HG03469 (cell line): ENCODE data around the gene NMNAT2.
"Not testable (repeated sequence)": the region's sequence is repeated elsewhere in the genome, so short reads cannot be mapped to it uniquely, and the experiment has no call there.

ENCODE experiments used
- ATAC-seq: cut with Tn5 transposase; IDR thresholded peaks from one replicate; pipeline ENCODE4 v1.9.1; 2021; ENCODE audit warnings: mild to moderate bottlenecking, moderate library complexity, moderate number of reproducible peaks; ENCODE audit not compliant: unreplicated experiment

NMNAT2 gene

DNA sequence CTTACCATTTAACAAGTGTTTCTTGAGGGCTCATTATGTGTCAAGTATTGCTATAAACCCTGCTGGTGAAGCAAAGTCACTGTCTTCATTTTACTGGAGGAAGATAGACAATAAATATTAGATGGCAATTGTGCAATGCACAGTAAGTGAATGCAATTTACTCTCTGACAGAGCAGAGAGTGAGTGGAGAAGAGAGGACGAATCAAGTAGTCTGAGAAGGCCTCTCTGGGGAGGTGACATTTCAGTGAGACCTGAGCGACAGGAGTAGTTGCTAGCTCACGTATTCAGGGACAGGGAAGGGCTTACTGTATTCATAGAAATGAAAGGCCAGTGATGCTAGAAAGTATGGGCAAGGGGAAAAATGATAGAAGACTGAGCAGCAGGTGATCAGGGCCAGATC is 1.2 kb upstream of the NMNAT2 start:
- ATAC-seq: no peak

DNA sequence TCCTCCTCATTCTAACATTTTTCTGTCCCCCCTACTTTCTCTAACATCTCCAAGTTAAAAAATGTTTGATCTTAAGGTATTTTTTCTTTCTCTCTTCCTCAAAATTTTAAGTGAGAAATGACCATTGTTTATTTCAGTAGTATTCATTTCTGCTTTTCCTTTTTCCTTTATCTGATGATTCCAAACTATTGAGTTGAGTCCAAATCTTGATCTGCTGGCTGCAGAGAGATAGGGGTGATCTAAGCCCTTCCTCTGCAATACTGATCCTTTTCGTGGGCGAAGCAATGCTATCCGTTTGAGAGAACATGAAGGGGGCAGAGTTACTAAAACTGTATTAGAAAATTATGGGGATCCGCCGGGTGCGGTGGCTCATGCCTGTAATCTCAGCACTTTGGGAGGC is 516 bp upstream of the NMNAT2 start:
- no peak for ATAC-seq

- no peak for ATAC-seq
These were observed 1.1 kb downstream of the NMNAT2 start for GRCh38 chr1:183416850-183417771.

GRCh38 chr1:183414365-183414764 is 3.8 kb downstream of the NMNAT2 start:
- no peak for ATAC-seq

DNA sequence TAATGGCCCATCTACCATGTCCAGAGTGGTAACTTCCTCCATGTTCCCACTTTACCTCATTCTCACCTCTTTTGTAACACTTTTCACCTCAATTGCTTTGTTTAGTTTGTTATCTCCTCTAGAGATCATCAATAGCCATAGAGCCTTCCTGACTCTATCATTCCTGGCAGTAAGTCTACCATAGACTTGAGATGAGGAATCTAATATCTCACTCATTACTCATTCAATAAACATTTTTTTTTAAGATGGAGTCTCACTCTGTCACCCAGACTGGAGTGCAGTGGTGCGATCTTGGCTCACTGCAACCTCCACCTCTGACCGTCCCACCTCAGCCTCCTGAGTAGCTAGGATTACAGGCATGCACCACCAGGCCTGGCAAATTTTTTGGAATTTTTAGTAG is 7.1 kb downstream of the NMNAT2 start:
- ATAC-seq: no peak

DNA sequence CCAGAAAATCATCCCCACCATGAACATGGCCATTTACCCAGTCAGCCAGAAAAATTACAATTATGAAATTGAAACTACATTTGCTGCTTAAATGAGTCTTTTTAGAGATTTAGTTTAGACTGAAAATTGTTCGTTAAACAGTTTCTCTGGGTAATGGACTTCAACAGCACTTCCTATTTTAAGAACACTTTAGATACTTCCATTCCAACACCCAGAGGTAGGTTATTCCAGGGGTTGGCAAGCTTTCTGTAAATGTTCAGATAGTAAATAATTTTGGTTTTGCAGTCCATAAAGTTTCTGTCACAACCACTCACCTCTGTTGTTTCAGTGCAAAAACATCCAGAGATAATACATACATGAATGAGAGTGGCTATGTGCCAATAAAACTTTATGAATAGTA is 10.2 kb downstream of the NMNAT2 start:
- no peak for ATAC-seq

DNA sequence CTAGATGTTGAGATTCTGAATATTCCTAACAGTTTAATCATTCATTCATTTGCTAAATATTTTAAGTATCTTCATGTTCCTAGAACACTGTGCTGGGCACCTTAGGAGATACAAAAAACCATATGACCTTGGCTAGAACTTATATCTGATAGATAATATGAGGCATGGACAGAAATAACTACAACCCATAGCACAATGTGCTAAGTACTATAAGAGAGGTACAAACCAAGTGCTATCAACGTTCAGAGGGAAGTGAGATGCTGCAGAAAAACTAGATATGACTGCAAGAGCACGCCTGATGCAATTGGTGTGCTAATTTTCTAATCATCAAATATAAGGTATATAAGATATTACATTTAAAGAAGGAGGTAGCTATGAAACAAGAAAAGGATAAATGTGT is 10.7 kb downstream of the NMNAT2 start:
- ATAC-seq: no peak

DNA sequence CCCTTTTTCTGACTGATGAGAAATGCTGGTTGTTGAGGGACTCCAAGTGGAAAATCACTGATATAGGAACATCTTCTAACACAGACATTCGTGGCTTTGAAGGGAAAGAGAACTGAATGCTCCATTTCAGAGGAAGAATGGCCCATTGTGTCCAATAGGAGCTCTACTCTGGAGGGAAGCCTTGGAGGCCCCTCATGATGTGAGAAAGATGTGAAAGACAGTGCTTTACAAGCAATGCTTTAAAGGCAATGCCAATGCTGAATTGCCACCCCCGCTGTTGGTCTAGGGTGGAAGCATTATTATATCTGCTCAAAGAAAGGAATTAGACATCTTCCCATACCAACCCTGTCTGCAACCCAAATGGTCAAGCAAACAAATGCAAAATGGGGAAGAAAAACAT is 13.7 kb downstream of the NMNAT2 start:
- ATAC-seq: no peak

DNA sequence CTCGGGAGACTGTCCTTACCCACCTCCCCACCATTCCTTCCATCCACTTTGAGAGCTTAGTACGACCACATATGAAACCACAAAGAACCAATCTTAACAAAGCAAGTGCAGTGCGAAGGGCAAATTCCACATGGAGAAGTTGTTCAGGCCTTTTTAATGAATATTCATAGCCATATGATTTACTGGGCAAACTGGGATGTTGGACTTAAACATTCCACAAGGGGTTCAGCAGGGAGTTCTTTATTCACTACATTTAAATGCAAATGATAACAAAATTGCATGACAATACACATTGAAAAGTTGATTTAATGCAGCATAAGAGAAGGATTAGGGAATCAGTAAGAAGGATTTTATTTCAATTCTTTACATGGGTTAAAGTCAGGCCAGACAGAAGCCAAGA is 14.7 kb downstream of the NMNAT2 start:
- ATAC-seq: no peak

DNA sequence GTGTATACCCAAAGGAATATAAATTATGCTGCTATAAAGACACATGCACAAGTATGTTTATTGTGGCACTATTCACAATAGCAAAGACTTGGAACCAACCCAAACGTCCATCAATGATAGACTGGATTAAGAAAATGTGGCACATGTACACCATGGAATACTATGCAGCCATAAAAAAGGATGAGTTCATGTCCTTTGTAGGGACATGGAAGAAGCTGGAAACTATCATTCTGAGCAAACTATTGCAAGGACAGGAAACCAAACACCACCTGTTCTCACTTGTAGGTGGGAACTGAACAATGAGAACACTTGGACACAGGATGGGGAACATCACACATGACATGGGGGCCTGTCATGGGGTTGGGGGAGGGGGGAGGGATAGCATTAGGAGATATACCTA is 16.6 kb downstream of the NMNAT2 start:
- ATAC-seq: not testable (repeated sequence)

DNA sequence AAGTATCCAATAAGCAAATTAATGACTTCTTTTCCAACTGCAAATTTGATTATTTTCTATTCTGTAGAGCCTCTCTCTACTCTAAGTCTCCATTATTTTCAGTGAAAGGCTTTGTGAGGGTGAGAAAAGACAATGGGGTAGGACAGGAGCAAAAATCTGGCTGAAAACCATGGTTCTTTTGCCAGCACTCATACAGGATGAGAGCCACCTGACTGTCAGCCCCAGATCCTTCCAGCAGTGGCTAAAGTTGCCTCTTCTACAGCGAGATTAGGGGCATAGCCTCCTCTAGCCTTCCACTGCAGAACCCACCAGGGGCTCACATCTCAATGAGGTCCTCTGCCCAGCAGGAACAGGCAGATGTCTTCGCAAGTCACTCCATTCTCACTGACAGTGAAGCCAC is 23.7 kb downstream of the NMNAT2 start:
- ATAC-seq: no peak

GRCh38 chr1:183391863-183392262 is 26.3 kb downstream of the NMNAT2 start:
- ATAC-seq: no peak

GRCh38 chr1:183390561-183390960 is 27.6 kb downstream of the NMNAT2 start:
- no peak for ATAC-seq

- no peak for ATAC-seq
These were observed 29.4 kb downstream of the NMNAT2 start for GRCh38 chr1:183388735-183389134.

DNA sequence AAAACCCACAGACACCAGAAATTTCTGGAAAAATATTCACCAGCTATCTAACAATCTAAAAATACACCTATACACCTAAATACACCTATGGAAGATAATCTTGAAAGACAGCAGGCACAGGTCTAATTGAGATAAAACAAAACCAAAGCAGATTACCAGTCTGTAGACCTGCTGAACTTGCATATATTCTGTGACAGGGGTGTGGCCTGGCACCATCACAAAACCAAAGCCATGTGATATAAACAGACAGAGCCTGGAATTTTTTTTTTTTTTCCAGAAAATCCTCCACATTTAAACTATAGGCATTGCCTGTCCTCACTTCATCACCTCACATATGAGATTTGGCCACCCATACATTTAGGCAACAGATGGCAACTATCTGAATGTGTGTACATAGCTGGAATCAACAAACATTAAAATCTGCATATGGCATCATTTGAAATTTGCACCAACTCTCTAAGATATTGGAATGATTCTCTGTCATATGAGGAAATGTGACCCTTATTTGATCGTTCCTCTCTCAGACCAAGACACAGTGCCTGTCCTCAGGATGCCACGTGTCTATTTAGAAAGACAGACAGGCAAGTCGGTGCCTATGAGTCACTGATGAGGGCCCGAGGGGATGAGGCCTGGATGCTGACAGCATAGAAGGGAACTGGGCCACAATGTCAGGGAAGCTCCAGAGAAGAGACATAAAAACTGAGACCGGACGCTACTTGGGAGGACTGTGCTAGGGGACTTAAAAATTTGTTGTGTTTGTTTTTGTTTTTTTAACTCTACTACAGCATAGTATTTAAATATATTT is 32.6 kb downstream of the NMNAT2 start:
- no peak for ATAC-seq

- no peak for ATAC-seq
These were observed 38.2 kb downstream of the NMNAT2 start for GRCh38 chr1:183379951-183380350.

- no peak for ATAC-seq
These were observed 42.8 kb downstream of the NMNAT2 start for GRCh38 chr1:183375381-183375780.

GRCh38 chr1:183374825-183375224 is 43.4 kb downstream of the NMNAT2 start:
- no peak for ATAC-seq

- no peak for ATAC-seq
These were observed 45.5 kb downstream of the NMNAT2 start for GRCh38 chr1:183372586-183373230.

GRCh38 chr1:183370399-183371058 is 47.7 kb downstream of the NMNAT2 start:
- no peak for ATAC-seq
